Type B pancreatic cell (in vitro differentiated cells): ENCODE results near the gene PPP6R3. TPM values are rescaled to one million over a fixed set of nuclear protein-coding genes. Genes with fewer than 3 reads are reported as not detected.

Experiments used
- DNase-seq: peaks from one replicate; pipeline ENCODE4 v3.0.0; 2021; ENCODE audit warnings: mixed read lengths; ENCODE audit not compliant: unreplicated experiment; ENCODE audit errors: extremely low spot score
- H3K27ac Mint-ChIP-seq: 2 replicates; pipeline ENCODE4 v1.8.0; 2021; ENCODE audit warnings: mild to moderate bottlenecking, mixed read lengths
- H3K27me3 Mint-ChIP-seq: 2 replicates; pipeline ENCODE4 v1.8.0; 2021; ENCODE audit warnings: mixed read lengths
- H3K36me3 Mint-ChIP-seq: 2 replicates; pipeline ENCODE4 v1.8.0; 2021; ENCODE audit warnings: mixed read lengths
- H3K4me1 Mint-ChIP-seq: one replicate; pipeline ENCODE4 v1.8.0; 2021; ENCODE audit warnings: mixed read lengths; ENCODE audit not compliant: unreplicated experiment
- H3K4me3 Mint-ChIP-seq: 2 replicates; pipeline ENCODE4 v1.8.0; 2021; ENCODE audit warnings: mild to moderate bottlenecking, mixed read lengths
- H3K9me3 Mint-ChIP-seq: 2 replicates; pipeline ENCODE4 v1.8.0; 2021; ENCODE audit warnings: mixed read lengths
- total RNA-seq: library from RNA; stranded (reverse); gene quantifications from 2 replicates; pipeline ENCODE4 v1.2.1, GENCODE V29; 2021; ENCODE audit warnings: low replicate concordance
- TF ChIP-seq, protein P1 (sequence below): fragments of 200-600 bp; sonication (generic); conservative IDR thresholded peaks from 2 replicates; pipeline ENCODE4 v1.5.0; 2021; ENCODE audit warnings: antibody characterized with exemption, mild to moderate bottlenecking

PPP6R3 gene
- total RNA-seq, 1 donor from 2014 or later = 104 TPM

DNA sequence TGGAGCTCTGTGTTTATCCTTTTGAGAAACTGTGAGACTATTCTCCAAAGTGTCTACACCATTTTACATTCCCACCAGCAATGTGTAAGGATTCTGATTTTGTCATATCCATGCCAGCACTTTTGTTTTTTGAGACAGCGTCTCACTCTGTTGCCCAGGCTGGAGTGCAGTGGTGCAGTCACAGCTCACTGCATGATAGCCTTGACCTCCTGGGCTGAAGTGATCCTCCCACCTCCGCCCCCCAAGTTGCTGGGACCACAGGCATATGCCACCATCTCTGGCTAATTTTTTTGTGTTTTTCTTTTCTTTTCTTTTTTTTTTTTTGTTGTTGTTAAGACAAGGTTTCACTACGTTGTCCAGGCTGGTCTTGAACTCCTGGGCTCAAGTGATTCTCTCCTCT lies 35.3 kb downstream of the PPP6R3 start:
- no peak overlapping the region for H3K27ac Mint-ChIP-seq
- peaks cover 29% of the 10 kb centered on the region for H3K4me1 Mint-ChIP-seq
- H3K36me3 Mint-ChIP-seq = peaks cover 5% of the 10 kb centered on the region
- no peak overlapping the region for H3K4me3 Mint-ChIP-seq
- no peak for DNase-seq
- no peaks in the 10 kb centered on the region for H3K27me3 Mint-ChIP-seq
- H3K9me3 Mint-ChIP-seq = no peaks in the 10 kb centered on the region
- TF ChIP-seq, protein P1, sequence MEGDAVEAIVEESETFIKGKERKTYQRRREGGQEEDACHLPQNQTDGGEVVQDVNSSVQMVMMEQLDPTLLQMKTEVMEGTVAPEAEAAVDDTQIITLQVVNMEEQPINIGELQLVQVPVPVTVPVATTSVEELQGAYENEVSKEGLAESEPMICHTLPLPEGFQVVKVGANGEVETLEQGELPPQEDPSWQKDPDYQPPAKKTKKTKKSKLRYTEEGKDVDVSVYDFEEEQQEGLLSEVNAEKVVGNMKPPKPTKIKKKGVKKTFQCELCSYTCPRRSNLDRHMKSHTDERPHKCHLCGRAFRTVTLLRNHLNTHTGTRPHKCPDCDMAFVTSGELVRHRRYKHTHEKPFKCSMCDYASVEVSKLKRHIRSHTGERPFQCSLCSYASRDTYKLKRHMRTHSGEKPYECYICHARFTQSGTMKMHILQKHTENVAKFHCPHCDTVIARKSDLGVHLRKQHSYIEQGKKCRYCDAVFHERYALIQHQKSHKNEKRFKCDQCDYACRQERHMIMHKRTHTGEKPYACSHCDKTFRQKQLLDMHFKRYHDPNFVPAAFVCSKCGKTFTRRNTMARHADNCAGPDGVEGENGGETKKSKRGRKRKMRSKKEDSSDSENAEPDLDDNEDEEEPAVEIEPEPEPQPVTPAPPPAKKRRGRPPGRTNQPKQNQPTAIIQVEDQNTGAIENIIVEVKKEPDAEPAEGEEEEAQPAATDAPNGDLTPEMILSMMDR = no peak

DNA sequence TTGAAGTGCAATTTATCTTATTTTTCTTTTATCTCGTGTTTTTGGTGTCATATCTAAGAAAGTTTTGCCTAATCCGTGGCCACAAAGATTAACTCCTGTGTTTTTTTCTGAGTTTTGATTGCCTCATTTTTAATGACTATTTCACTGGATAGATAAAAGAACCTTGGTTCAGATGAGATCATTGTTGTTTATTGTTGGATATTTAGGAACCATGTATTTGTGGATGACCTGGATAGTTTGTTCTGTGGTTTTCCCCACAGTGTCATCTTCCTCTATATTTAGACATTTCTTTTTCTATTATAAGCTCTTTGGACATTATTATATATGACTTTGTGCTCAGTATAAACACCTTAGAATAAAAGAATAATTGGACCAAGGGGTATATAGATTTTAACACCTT lies 37.2 kb downstream of the PPP6R3 start:
- Mint-ChIP-seq H3K4me1 (peaks cover 38% of the 10 kb centered on the region), H3K27ac (no peak overlapping the region), H3K9me3 (no peaks in the 10 kb centered on the region), H3K4me3 (no peak overlapping the region), H3K27me3 (no peaks in the 10 kb centered on the region), H3K36me3 (peaks cover 5% of the 10 kb centered on the region)
- TF ChIP-seq, protein P1 = no peak
- DNase-seq = no peak

DNA sequence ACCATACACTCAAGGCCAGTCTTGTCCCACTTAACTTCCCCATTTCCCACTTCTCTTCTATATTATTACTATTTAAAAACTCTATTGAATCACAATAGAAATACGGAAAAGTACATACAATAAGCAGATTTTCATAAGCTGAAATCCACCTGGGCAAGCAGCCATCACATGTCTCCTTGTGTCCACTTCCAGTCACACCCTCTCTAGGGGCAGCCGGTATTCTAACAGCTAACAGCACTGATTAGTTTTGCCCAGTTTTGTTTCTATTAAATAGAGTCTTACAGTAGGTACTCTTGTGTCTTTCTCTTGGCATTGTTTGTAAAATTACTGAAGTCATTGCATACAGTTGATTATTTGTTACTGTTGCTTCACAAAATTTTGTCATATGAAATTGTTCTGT lies 37.8 kb downstream of the PPP6R3 start:
- no peak overlapping the region for H3K4me3 Mint-ChIP-seq
- no peaks in the 10 kb centered on the region for H3K9me3 Mint-ChIP-seq
- peaks cover 5% of the 10 kb centered on the region for H3K36me3 Mint-ChIP-seq
- DNase-seq = no peak
- H3K27ac Mint-ChIP-seq = no peak overlapping the region
- TF ChIP-seq, protein P1 = no peak
- H3K27me3 Mint-ChIP-seq = no peaks in the 10 kb centered on the region
- peaks cover 40% of the 10 kb centered on the region for H3K4me1 Mint-ChIP-seq

DNA sequence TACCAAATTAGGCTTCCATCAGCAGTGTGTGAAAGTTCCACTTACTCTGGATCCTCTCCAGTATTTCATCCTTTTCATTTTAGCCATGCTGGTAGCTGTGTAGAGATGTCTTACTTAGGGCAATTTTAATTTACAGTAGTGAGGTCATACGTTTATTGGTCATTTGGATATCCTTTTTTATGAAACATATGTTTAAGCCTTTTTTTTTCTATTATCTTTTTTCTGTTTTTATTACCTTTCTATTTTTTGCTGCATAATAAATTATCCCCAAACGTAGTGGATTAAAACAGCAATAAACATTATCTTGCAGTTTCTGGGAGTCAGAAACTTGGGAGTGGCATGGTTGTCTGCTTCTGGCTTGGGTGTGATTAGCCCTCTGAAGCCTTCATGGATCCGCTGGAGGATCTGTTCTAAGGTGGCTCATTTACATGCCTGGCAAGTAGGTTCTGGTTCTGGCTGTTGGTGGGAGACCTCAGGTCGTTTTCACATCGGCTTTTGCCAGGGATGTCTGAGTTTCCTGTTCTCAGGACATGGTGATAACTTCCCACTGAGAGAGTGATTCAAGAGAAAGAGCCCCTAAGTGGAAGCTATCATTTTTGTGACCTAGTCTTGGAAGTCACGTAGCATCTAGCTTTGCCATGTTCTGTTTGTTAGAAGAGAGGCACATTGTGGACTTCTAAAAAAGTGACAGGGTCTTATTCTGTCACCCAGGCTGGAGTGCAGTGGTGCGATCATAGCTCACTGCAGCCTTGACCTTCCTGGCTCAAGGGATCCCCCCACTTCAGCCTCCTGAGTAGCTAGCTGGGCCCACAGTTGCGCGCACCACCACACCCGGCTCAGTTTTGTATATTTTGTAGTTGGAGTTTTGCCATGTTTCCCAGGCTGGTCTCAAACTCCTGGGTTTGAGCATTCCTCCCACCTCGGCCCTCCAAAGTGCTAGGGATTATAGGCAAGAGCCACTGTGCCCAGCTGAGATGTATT lies 38.6 kb downstream of the PPP6R3 start:
- H3K27me3 Mint-ChIP-seq = no peaks in the 10 kb centered on the region
- no peak for DNase-seq
- no peak overlapping the region for H3K27ac Mint-ChIP-seq
- no peaks in the 10 kb centered on the region for H3K9me3 Mint-ChIP-seq
- TF ChIP-seq, protein P1 = no peak
- no peak overlapping the region for H3K4me3 Mint-ChIP-seq
- H3K4me1 Mint-ChIP-seq = peaks cover 48% of the 10 kb centered on the region
- H3K36me3 Mint-ChIP-seq = peaks cover 5% of the 10 kb centered on the region

DNA sequence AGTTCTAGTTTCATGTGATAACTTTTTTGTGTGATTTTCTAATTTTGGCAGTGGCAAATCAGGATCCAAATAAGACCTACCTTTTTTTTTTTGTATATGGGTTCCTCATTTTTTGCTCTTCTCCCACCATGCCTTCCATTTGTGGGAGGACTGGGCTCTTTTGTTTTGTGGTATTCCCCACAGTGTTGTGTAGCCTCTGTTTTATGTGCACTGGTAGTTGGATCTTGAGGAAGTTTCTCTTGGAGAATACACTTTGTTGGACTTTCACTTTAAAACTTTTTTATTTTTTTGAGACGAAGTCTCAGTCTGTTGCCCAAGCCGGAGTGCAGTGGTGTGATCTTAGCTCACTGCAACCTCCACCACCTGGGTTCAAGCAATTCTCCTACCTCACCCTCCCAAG lies 39.7 kb downstream of the PPP6R3 start:
- Mint-ChIP-seq H3K27me3 (no peaks in the 10 kb centered on the region), H3K9me3 (no peaks in the 10 kb centered on the region), H3K4me1 (peaks cover 58% of the 10 kb centered on the region), H3K36me3 (peaks cover 5% of the 10 kb centered on the region), H3K27ac (no peak overlapping the region), H3K4me3 (no peak overlapping the region)
- TF ChIP-seq, protein P1 = no peak
- DNase-seq = no peak
